Adrenal gland (tissue), 5 donors: ENCODE results near the gene GALNT9.

Experiments
- CTCF ChIP-seq, 6 experiments: fragments of 450-650 bp in 4 of 6; fragments of 200-600 bp in 2 of 6; sonication (generic) in 1 of 6; IDR thresholded peaks; 1 replicate in 5 of 6; 2 replicates in 1 of 6; pipeline versions ENCODE4 v1.5.1 to v1.8.0; 2016 to 2021; ENCODE audit warnings: antibody characterized with exemption in 6 of 6, mild to moderate bottlenecking in 2 of 6, moderate library complexity in 1 of 6
- POLR2A ChIP-seq, 2 donors: fragments of 450-650 bp; IDR thresholded peaks; one replicate each; pipeline ENCODE4 v1.6.1; 2017; ENCODE audit warnings: antibody characterized with exemption in 2 of 2, mild to moderate bottlenecking in 2 of 2, moderate library complexity in 1 of 2
- donor health status: DM: no; HTN: no; CAD: no.

GRCh38 chr12:132306885-132307191 lies 22.6 kb downstream of the GALNT9 start:
- no peak for TF ChIP-seq CTCF (IDR thresholded peaks at IDR 0.05)
- no peak for TF ChIP-seq POLR2A (IDR thresholded peaks at IDR 0.05)
